GM12891 (cell line): ENCODE data around the gene NCOA6.

Experiments
- POLR2A ChIP-seq: IDR thresholded peaks from 2 replicates; pipeline ENCODE4 v1.6.1; 2011; ENCODE audit warnings: low read depth, low read length, control low read depth
- POLR2AphosphoS5 ChIP-seq: IDR thresholded peaks from 2 replicates; pipeline ENCODE4 v1.6.1; 2011; ENCODE audit warnings: low read depth, low read length, control low read depth
- POU2F2 ChIP-seq: IDR thresholded peaks from 2 replicates; pipeline ENCODE4 v1.6.1; 2011; ENCODE audit warnings: low read depth, mild to moderate bottlenecking, control low read depth, low read length, moderate library complexity

- TF ChIP-seq POLR2A (no peak), POLR2AphosphoS5 (no peak), POU2F2 (no peak)
Observed at GRCh38 chr20:34792687-34793363, 32.6 kb downstream of the NCOA6 start.
